RPMI7951 (cell line): Measurements from ENCODE around the gene COG4. TPM values are rescaled to one million over a fixed set of nuclear protein-coding genes. Genes with fewer than 3 reads are reported as not detected.

Source experiments
- DNase-seq: peaks from one replicate; pipeline ENCODE4 v3.0.0-alpha.2; 2012; ENCODE audit warnings: low read depth
- total RNA-seq: library from RNA; depleted of rRNA; stranded (reverse); fragments of >200 nt; shearing (Covaris generic); gene quantifications from 2 replicates; pipeline ENCODE4 v1.2.3, GENCODE V29; 2014

The COG4 gene
- total RNA-seq, 1 experiment from 2014 or later, result 73.2 TPM

DNA sequence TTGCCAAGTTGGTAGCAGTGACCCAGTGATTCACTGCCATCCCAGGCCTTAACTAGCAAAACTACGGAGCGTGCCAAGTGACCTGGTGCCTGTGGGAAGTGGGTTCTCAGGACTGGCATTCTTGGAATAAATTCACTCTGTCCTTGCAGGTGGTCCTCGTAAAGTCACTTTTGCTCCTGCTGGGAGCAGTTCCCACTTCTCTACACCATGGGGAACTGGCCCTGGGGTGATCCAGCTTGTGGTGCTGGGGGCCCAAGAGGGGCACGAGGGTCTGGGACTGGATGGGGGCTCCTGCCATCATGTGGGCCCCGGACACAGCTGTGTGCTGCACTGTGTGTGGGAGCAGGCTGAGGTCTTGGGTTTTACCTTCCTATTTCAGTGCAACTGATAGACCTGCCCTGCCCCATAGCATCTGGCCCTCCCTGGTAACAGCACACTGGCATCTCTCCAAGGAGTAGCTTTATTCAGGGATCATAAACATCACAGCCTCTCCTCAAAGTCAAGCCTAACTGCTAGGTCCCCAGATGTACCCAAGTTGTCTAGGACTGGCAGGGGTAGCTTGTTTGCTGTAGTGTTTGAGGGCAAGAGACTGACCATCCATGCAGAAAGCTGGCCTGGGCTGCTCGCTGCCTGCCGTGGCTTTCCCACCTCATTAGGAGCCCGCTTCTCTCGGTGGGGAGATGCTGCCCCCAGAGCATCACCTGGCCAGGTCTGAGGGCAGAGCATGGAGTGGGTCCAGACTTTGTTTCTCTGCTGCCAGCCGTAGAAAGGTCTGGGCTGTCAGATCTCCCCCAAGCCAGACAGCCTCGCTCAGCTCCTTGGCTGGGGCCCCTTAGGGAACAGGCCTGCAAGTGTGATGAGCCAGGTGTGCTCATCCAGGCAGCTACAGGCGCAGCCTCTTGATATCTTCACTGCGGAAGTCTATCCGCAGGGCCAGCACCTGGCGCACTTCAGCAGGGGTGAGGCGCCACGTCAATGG, 42.9 kb downstream of the COG4 start:
- no peak for DNase-seq

DNA sequence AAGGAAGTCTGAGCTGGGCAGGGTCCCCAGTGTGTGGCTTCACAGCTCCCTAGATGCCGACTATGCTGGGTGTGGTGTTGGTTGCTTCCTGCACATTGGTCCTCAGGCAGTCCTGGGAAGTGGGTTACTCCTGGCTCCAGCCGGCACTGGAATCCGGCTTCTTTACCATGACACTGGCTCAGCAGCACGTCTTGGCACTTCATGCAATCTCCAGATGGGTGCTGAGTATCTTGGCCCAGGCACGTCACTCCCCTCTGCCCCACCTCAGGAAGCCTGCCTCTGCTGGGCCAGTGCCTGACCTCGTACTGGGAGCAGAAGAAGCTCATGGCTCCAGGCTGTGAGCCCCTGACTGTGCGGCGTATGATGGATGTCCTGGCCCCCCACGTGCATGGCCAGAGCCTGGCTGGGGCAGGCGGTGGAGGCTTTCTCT, 44.4 kb downstream of the COG4 start:
- no peak for DNase-seq

DNA sequence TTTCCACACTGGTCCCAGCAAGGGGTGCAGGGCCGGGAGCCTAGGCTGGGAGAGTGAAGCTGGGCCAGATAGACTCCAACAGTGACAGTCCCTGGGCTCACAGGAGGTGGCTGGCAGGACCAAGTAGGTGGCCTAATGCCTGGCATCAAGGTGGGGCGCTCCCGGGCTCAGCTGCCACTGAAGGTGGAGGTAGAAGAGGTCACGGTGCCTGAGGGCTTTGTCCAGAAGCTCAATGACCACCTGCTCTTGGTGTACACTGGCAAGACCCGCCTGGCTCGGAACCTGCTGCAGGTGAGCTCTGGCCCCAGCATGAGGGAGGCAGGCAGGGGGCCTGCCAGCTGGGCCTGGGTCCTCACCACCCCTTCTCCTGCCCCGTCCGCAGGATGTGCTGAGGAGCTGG, 45.2 kb downstream of the COG4 start:
- DNase-seq, result no peak

DNA sequence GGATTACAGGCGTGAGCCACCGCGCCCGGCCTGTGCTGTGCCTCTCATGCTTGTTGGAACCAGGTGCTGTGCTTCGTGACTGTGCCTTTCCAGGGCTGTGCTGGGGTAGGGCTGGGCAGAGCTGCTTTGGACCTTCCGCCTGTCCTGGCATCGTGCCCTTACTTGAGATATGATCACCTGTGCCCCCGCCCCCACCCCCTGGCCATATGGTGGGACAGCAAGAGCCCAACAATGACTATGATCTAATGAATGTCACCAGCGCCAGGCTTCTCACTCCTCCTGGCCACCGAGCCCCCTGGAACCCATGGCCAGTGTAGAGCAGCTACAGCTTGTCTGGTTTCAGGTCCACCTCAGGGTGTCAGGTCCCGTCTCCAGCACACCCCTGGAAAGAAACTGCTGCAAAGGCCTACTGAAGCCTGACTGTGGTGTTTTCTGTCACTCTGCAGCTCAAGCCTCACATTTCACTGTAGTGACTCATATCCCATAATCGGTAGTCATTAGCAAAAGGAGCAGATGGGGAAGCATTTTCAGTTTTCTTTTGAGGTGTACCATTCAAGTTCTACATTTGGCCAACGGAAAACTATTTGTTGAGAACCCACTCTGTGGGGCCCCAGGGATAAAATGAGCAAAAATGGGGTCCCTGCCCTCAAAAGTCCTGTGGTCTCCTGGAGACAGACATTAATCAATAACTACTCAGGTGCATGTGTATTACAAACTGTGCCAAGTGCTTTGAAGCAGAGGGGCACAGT, 46.9 kb downstream of the COG4 start:
- DNase-seq, result peak; percentile 85

DNA sequence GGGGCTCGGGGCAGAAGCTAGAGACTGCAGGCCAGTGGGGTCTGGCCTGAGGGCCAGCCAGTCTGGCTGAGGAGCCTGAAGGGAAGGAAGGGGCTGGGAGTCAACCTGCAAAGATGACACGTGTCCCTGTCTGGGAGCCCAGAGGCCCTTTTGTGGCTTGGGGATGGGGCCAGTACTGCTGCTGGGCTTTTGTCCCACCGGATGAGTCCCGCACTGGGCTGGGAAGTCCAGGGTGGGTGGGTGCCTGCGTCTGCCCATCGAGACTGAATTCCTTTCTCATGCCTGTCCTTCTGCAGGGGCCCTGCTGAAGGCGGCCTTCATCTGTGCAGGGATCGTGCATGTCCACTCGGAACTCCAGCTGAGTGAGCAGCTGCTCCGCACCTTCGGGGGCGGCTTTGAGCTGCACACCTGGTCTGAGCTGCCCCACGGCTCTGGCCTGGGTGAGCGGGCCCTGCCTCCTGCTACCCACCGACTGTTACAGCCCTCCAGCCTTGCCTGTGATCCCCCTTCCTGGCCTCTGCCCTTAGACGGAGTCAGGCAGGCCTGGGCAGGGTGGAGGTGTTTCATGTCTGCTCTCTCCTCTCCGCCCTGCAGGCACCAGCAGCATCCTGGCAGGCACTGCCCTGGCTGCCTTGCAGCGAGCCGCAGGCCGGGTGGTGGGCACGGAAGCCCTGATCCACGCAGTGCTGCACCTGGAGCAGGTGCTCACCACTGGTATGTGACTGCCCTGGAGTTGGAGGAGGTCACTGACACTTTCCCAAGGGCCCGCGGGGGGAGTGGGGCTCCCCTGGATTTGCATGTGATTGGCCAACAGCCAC, 48.1 kb downstream of the COG4 start:
- no peak for DNase-seq

DNA sequence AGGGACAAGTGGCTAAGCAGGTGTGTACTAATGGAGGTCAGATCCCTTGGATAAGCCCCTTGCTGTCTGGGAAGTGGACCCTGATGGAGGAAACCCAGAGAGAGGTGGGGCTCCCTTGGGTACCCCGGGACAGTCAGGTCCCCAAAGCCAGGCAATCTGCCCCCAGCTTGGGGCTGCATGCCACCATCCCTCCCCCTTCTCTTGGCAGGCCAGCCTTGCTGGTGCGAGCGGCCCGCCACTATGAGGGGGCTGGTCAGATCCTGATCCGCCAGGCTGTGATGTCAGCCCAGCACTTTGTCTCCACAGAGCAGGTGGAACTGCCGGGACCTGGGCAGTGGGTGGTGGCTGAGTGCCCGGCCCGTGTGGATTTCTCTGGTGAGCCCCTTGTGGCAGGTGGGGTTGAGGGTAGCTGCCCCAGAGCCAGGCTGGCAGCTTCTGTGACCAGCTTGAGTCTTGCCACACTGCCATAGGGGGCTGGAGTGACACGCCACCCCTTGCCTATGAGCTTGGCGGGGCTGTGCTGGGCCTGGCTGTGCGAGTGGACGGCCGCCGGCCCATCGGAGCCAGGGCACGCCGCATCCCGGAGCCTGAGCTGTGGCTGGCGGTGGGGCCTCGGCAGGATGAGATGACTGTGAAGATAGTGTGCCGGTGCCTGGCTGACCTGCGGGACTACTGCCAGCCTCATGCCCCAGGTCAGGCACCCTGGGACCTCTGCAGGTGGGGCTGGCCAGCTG, 48.9 kb downstream of the COG4 start:
- no peak for DNase-seq

DNA sequence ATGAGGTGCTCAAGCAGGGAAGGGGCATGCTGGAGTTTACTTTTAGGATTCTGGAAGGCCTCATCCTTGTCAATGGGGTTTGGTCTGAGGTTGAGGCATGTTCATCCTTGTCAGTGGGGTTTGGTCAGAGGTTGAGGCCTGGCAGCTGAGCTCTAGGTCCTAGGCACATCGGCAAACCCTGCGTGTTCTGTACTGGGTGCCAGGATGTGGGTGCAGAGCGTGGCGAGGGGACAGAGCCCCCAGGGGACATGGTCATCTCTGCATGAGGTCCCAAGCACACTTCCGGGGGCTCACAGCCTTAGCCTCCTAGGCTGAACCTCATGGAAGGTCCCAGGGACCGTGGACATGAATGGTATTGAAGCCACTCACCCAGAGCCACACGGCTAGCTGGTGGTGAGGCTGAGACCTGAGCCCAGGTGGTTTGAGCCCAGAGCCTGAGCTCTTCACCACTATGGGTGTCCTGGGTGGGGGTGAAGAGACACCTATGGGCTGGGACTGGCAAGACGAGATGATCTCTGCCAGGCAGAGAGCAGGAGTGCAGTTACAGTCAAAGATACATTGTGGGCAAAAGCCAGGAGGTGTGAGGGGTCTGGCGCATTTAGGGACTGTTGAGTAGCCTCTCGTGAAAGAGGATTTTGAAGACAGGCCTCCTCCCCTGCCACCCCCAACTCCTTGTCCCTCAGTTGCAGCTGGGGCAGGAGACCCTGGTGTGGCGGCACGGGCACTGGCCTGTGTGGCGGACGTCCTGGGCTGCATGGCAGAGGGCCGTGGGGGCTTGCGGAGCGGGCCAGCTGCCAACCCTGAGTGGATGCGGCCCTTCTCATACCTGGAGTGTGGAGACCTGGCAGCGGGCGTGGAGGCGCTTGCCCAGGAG, 49.7 kb downstream of the COG4 start:
- DNase-seq, result no peak

DNA sequence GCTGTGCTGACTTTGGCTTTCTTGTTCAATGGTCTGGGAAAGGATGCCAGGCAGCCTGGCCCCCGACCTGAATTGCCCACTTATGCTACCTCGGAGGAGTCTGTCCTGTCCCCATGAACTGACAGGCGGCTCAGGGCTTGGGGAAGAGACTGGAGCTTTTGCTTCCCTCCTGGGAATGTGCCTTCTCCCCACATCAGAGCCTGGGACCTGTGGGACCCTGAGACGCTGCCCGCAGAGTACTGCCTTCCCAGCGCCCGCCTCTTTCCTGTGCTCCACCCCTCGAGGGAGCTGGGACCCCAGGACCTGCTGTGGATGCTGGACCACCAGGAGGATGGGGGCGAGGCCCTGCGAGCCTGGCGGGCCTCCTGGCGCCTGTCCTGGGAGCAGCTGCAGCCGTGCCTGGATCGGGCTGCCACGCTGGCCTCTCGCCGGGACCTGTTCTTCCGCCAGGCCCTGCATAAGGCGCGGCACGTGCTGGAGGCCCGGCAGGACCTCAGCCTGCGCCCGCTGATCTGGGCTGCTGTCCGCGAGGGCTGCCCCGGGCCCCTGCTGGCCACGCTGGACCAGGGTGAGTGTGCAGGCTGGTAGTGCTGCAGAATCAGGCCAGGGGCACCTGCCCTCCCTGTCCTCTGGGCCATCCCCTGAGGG, 50.4 kb downstream of the COG4 start:
- no peak for DNase-seq

DNA sequence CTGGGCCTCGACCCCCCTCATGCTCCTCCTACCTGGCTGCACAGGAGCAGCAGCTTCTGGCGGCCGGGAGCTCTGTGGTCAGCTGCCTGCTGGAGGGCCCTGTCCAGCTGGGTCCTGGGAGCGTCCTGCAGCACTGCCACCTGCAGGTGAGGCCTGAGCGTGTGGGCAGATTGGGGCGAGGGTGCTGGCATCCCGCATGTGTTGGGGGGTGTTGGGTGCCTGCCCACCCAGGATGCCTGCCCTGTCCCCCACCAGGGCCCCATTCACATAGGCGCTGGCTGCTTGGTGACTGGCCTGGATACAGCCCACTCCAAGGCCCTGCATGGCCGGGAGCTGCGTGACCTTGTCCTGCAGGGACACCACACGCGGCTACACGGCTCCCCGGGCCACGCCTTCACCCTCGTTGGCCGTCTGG, 52.4 kb downstream of the COG4 start:
- no peak for DNase-seq

DNA sequence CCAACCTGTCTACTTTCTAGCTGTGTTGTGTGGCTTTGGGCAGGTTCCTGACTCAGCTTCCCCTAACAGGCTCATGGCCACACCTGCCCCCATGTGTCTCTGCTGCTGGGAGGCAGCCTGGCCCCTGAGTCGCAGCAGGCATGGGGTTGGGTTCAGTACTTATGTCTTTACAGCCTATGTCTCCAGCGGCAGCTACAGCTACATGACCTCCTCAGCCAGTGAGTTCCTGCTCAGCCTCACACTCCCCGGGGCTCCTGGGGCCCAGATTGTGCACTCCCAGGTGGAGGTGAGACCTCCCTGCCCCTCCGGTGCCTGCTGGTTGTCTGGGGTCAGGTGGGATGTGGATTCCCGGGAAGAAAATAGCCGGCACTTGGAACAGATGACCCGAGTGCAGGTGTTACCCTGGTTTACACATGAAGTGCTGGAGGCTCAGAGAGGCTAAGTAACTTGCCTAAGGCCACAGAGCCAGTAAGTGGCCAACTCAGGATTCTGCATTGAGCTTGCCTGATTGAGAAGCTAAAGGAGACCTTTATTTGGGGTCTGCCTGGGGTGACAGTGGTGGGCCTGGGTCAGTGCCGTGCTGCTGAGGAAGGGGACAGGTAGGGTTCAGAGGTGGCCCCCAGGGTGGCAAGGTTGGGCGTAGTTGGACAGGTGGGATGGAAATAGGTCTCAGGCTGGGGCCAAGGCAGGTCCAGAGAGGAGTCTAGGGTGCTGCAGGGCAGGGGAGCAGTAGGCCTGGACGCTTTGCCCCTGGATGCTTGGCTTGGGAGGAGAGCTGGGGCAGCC, 53.0 kb downstream of the COG4 start:
- DNase-seq, result no peak

DNA sequence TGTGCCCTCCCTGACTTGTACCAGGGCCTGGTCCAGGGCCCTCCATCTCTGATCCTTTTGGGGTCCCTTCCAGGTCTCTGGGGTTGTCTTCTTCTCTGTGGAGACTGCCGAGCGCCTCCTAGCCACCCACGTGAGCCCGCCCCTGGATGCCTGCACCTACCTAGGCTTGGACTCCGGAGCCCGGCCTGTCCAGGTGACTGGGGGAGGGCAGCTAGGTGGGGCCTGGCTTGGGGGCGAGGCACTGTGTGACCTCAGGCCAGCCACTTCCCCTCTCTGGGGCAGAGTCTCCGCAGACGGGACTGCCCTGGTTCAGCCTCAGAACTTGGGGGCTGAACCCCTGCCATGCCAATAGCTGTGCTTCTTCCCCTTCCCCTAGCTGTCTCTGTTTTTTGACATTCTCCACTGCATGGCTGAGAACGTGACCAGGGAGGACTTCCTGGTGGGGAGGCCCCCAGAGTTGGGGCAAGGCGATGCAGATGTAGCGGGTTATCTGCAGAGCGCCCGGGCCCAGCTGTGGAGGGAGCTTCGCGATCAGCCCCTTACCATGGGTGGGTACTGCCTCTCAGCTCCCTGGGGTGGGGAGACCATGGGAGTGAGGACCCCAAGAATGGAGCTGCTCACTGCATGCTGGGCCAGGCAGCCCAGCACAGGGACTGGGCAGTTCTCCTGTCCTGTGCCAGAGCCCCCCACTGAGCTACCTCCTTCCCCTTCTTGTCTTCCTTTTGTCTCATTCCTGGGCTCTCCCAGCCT, 54.4 kb downstream of the COG4 start:
- DNase-seq, result no peak

DNA sequence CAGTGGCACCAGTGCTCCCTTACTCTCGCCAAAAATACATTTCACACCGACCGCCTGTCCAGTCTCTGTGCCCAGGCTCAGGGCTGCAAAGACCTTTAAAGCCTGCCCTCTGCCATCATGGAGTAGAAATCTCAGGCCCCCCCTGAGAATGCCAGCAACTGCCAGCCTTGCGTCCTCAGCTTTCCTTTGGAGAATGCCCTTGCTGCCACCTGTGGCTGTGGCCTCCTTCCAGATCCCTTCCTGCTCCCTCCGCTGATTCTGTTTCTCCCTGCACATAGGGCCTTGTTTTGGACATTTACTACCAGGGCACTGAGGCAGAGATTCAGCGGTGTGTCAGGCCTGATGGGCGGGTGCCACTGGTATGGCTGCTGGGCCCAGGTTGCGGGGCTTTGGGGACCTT, 55.7 kb downstream of the COG4 start:
- DNase-seq, result no peak

DNA sequence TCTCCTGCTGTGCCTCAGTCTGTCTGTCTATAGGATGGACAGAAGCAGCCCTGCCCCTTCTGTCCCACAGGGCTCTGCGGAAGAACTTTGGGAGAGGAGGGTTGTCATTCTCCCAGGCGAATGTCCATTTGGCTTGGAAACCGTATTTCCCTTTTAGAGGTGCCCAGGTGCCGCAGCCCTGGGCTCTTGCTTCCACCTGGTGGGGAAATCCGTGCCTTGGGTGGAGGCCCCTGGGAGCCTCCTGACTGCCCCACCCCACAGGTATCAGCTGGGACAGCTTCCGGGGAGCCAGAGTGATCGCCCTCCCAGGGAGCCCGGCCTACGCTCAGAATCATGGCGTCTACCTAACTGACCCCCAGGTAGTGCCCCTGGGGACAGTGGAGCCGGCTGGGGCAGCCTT, 56.2 kb downstream of the COG4 start:
- DNase-seq, result no peak

DNA sequence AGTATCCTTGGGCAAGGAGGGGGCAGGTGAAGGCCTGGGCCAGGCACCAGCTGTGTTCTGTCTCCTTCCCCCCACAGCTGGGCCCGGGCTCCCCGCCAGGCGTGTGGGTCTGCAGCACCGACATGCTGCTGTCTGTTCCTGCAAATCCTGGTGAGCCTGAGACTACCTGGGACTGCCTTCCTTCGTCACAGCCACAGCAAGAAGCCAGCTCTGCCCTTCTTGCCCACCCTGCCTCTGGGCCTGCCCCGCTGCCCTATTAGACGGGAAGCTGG, 56.6 kb downstream of the COG4 start:
- no peak for DNase-seq

DNA sequence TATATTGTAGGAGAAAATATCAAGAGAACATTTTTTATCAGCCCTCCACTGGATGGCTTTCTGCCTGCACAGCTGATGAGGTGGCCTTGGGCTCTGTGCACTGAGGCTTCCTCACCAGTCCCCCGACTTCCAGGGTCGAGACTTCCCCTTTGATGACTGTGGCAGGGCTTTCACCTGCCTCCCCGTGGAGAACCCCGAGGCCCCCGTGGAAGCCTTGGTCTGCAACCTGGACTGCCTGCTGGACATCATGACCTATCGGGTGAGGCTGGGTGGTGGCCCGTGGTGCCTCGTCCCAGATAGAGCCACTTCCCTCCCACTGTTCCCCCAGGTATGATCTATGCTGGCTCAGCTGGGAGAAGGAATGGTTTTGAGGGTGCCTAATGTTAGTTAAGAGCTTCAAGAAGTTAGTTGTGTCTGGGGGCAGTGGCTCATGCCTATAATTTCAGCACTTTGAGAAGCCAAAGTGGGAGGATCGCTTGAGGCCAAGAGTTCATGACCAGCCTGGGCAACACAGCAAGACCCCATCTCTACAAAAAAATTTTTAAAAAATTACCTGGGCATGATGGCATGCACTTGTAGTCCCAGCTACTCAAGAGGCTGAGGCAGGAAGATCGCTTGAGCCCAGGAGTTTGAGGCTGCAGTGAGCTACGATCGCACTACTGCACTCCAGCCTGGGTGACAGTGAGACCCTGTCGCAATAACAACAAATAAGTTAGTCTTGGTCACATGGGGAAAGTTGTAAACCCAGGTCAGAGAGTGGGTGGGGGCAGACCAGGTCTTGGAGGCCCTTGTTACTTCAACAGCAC, 57.2 kb downstream of the COG4 start:
- DNase-seq, result no peak

DNA sequence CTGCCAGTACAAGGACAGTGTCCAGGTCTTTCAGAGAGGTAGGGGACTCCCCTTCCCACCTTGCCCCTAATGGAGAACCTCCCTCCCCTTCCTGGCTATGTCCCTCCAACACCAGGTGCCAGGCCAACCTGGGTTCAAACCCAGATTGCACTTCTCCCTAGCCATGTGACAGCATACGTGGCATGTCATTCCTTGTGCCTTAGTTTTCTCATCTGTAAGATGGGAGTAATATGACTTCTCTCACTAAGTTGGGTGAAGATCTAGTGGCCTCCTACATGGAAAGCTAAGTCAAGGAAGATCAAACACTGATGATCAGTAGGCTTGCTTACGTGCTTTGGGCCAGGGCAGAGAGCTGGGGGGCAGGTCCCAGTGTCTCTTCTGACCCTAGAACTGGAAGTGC, 60.1 kb downstream of the COG4 start:
- no peak for DNase-seq

DNA sequence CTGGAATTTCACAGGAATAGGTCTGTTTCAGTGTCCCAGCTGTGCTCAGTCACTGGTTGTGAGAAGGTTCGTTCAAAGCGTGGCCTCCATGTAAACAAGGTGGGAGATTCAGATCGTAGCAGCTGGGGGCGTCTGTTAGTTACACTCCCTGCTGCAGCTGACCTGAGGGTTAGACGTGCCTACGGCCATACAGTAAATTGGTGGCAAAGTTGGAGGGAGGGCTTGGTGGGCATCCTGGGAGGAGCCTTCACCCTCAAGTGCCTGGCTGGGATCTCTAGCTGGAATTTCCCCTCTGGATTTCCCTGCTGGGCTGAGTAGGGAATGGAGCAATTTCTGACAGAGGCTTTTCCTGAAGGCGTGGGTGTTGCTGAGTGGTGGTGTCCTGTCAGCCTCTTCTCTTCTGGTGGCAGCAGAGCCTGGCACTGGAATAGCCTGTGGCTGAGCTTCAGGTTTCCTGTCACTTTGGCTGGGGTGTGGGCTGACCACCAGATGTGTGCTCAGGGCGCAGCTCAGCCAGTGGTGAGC, 62.6 kb downstream of the COG4 start:
- peak; percentile 68 for DNase-seq
